ENCODE measurements around the gene ERCC6L2.

GRCh38 chr9:95953986-95954385 lies 78.5 kb downstream of the ERCC6L2 start:
- no peak for TF ChIP-seq CTCF (IDR thresholded peaks at IDR 0.05; ENCODE audit: poor library complexity, severe bottlenecking)
- no peak for TF ChIP-seq POLR2AphosphoS5 (IDR thresholded peaks at IDR 0.05)
- TF ChIP-seq EZH2 (IDR thresholded peaks at IDR 0.05; ENCODE audit: borderline replicate concordance, insufficient read depth, low read length, poor library complexity, severe bottlenecking), result no peak
- no peak for TF ChIP-seq TAF1 (IDR thresholded peaks at IDR 0.05; ENCODE audit: low read depth)
- TF ChIP-seq EP300 (conservative IDR thresholded peaks at IDR 0.05; ENCODE audit: poor library complexity, severe bottlenecking), result no peak

All from neural cell (in vitro differentiated cells).